B cell (primary cell): ENCODE results near the gene ZBTB12. TPM values are rescaled to one million over a fixed set of nuclear protein-coding genes. Genes with fewer than 3 reads are reported as not detected.

Source experiments
- ATAC-seq: fragments of 200-7000 bp; cut with Tn5 transposase; one replicate; pipeline ENCODE4 v1.10.0; 2021; ENCODE audit warnings: low read depth, mild to moderate bottlenecking, moderate number of reproducible peaks, moderate library complexity
- CTCF ChIA-PET: fragments of 350-600 bp; sonication (Branson Sonifier 250); formaldehyde crosslinking; loops from one replicate; lab custom pipeline; 2021; ENCODE audit warnings: antibody characterized with exemption, inconsistent platforms; lab: Charles Lee
- POLR2A ChIA-PET: fragments of 350-600 bp; sonication (Branson Sonifier 250); formaldehyde crosslinking; loops from one replicate; lab custom pipeline; 2021; ENCODE audit warnings: antibody characterized with exemption; lab: Charles Lee
- DNase-seq: peaks from one replicate; pipeline ENCODE4 v3.0.0; 2013
- H2AFZ ChIP-seq: 2 replicates; pipeline ENCODE4 v1.6.1; 2012; ENCODE audit warnings: mild to moderate bottlenecking, low read depth, low read length; ENCODE audit not compliant: insufficient read depth, poor library complexity, severe bottlenecking
- H3K27ac ChIP-seq, 2 donors: 1 replicate in 1 of 2; 2 replicates in 1 of 2; pipeline ENCODE4 v1.5.1; 2012 to 2013; ENCODE audit warnings: low read length in 2 of 2, mild to moderate bottlenecking in 2 of 2, moderate library complexity in 1 of 2
- H3K27me3 ChIP-seq, 4 experiments: fragments of 200-600 bp in 1 of 4; sonication (generic) in 1 of 4; replicated peaks in 1 of 4; 1 replicate in 2 of 4; 2 replicates in 2 of 4; pipeline versions ENCODE4 v1.6.1 to v1.7.0; 2013 to 2016; ENCODE audit warnings: low read length in 3 of 4, mild to moderate bottlenecking in 2 of 4, mixed read lengths in 1 of 4, moderate library complexity in 1 of 4; ENCODE audit not compliant: insufficient read depth in 4 of 4, control insufficient read depth in 3 of 4; ENCODE audit errors: control extremely low read depth in 1 of 4
- H3K36me3 ChIP-seq, 2 experiments: replicated peaks in 1 of 2; 1 replicate in 1 of 2; 2 replicates in 1 of 2; pipeline versions ENCODE4 v1.6.1 to v1.7.1; 2013; ENCODE audit warnings: low read length in 1 of 2; ENCODE audit not compliant: insufficient read depth in 2 of 2, control insufficient read depth in 1 of 2; ENCODE audit errors: control extremely low read depth in 1 of 2, extremely low read depth in 1 of 2
- H3K4me1 ChIP-seq, 2 donors: fragments of 200-600 bp in 1 of 2; sonication (generic) in 1 of 2; 1 replicate in 1 of 2; 2 replicates in 1 of 2; pipeline versions ENCODE4 v1.5.1 to v1.6.1; 2013 to 2017; ENCODE audit warnings: low read length in 2 of 2; ENCODE audit not compliant: control insufficient read depth in 2 of 2, insufficient read depth in 2 of 2
- H3K4me2 ChIP-seq: replicated peaks from 2 replicates; pipeline ENCODE3; 2012; ENCODE audit warnings: mild to moderate bottlenecking, low read depth, low read length; ENCODE audit not compliant: poor library complexity, severe bottlenecking
- H3K4me3 ChIP-seq, 5 experiments: fragments of 200-600 bp in 1 of 5; sonication (generic) in 1 of 5; 1 replicate in 3 of 5; 2 replicates in 2 of 5; pipeline versions ENCODE4 v1.5.1 to v1.7.0; 2011 to 2016; ENCODE audit warnings: low read length in 4 of 5, mild to moderate bottlenecking in 4 of 5, low read depth in 2 of 5, control low read depth in 1 of 5, moderate library complexity in 1 of 5; ENCODE audit not compliant: insufficient read depth in 1 of 5; ENCODE audit errors: control extremely low read depth in 1 of 5, extremely low read depth in 1 of 5
- H3K79me2 ChIP-seq: fragments of 200-600 bp; sonication (generic); one replicate; pipeline ENCODE4 v1.6.0; 2016; ENCODE audit warnings: low read length; ENCODE audit not compliant: control insufficient read depth, insufficient read depth
- H3K9ac ChIP-seq: fragments of 200-600 bp; sonication (generic); 2 replicates; pipeline ENCODE4 v1.6.1; 2017; ENCODE audit warnings: mild to moderate bottlenecking, low read length, moderate library complexity
- H3K9me3 ChIP-seq, 3 donors: one replicate each; pipeline versions ENCODE4 v1.6.1 to v1.7.1; 2013; ENCODE audit warnings: low read length in 2 of 3; ENCODE audit not compliant: control insufficient read depth in 2 of 3, insufficient read depth in 1 of 3; ENCODE audit errors: control extremely low read depth in 1 of 3
- H4K20me1 ChIP-seq: 2 replicates; pipeline ENCODE4 v1.6.0; 2012; ENCODE audit warnings: mild to moderate bottlenecking, low read length; ENCODE audit not compliant: insufficient read depth, control insufficient read depth, poor library complexity, severe bottlenecking
- H3K27ac Mint-ChIP-seq: one replicate; pipeline ENCODE4 v1.8.0; 2021; ENCODE audit warnings: mixed read lengths
- H3K27me3 Mint-ChIP-seq: one replicate; pipeline ENCODE4 v1.8.0; 2021; ENCODE audit warnings: mixed read lengths
- H3K4me1 Mint-ChIP-seq: one replicate; pipeline ENCODE4 v1.8.0; 2021; ENCODE audit warnings: mixed read lengths
- H3K4me3 Mint-ChIP-seq: one replicate; pipeline ENCODE4 v1.8.0; 2021; ENCODE audit warnings: mixed read lengths
- H3K9me3 Mint-ChIP-seq: one replicate; pipeline ENCODE4 v1.8.0; 2022; ENCODE audit warnings: mixed read lengths; ENCODE audit not compliant: insufficient read depth
- EZH2 ChIP-seq: IDR thresholded peaks from 2 replicates; pipeline ENCODE4 v1.6.1; 2012; ENCODE audit warnings: borderline replicate concordance, low read depth, mild to moderate bottlenecking, moderate library complexity, low read length; ENCODE audit not compliant: insufficient read depth, poor library complexity, severe bottlenecking
- WGBS: methylation state at CpG from one replicate; pipeline ENCODE4 v1.1.5; 2013; ENCODE audit warnings: missing lambda C conversion rate; ENCODE audit not compliant: insufficient coverage; 5-methylcytosine and 5-hydroxymethylcytosine counted together
- intact Hi-C: fragments of 100-400 bp; cut with micrococcal nuclease; formaldehyde crosslinking; loops from one replicate; pipeline ENCODE4 v1.10.0; 2022
- polyA plus RNA-seq: library from polyadenylated mRNA; depleted of rRNA; stranded (reverse); fragments of >200 nt; gene quantifications from 2 replicates; pipeline ENCODE4 v1.2.3, GENCODE V29; 2012
- total RNA-seq, 2 donors: library from RNA; stranded (reverse); fragments of 120-200 nt in 1 of 2; gene quantifications; 1 replicate in 1 of 2; 2 replicates in 1 of 2; pipeline versions ENCODE4 v1.2.3 to v1.2.4, GENCODE V29; 2013 to 2022
- TF ChIP-seq, protein P1 (sequence below): fragments of 200-600 bp; IDR thresholded peaks from one replicate; pipeline ENCODE4 v1.8.0; 2022; ENCODE audit warnings: antibody characterized with exemption, mild to moderate bottlenecking

The ZBTB12 gene
- total and polyA plus RNA-seq, 2 donors (not counting 1 experiment from before 2014, with no cell fraction given) = 1.4 to 8.9 TPM

DNA sequence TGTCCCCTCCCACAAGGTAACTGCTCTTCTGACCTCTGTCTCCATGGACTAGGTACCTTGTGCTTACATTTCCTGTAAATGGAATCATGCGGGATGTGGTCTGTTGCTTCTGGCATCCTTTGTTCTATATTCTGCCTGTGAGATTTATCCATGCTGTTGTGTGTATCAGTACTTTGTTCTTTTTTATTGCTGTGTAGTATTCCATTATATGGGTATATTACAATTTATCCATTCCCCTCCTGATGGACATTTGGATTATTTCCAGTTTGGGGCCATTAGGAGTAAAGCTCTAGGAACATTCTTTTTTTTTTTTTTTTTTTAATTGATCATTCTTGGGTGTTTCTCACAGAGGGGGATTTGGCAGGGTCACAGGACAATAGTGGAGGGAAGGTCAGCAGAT, 29.1 kb upstream of the ZBTB12 start:
- Mint-ChIP-seq H3K4me3 (no peak overlapping the region), H3K4me1 (no peaks in the 10 kb centered on the region), H3K9me3 (no peaks in the 10 kb centered on the region), H3K27ac (no peak overlapping the region), H3K27me3 (peaks cover 7% of the 10 kb centered on the region)
- H3K9me3 ChIP-seq = peaks cover 0 to 3% (median 0%) of the 10 kb centered on the region in 3 donors
- intact Hi-C loops = no loop called here
- no peak overlapping the region for H3K27ac ChIP-seq
- CTCF ChIA-PET = no interaction called here
- H2AFZ ChIP-seq = no peak overlapping the region
- H3K36me3 ChIP-seq = no peaks in the 10 kb centered on the region
- no peak for TF ChIP-seq EZH2
- TF ChIP-seq, protein P1, sequence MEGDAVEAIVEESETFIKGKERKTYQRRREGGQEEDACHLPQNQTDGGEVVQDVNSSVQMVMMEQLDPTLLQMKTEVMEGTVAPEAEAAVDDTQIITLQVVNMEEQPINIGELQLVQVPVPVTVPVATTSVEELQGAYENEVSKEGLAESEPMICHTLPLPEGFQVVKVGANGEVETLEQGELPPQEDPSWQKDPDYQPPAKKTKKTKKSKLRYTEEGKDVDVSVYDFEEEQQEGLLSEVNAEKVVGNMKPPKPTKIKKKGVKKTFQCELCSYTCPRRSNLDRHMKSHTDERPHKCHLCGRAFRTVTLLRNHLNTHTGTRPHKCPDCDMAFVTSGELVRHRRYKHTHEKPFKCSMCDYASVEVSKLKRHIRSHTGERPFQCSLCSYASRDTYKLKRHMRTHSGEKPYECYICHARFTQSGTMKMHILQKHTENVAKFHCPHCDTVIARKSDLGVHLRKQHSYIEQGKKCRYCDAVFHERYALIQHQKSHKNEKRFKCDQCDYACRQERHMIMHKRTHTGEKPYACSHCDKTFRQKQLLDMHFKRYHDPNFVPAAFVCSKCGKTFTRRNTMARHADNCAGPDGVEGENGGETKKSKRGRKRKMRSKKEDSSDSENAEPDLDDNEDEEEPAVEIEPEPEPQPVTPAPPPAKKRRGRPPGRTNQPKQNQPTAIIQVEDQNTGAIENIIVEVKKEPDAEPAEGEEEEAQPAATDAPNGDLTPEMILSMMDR = no peak
- H3K4me2 ChIP-seq = no peak overlapping the region
- ATAC-seq (no peak), DNase-seq (no peak)
- whole genome bisulfite sequencing = 100% methylated on average over 1 of the region's 1 CpG
- no peak overlapping the region for H3K9ac ChIP-seq
- no peaks in the 10 kb centered on the region for H3K4me1 ChIP-seq
- no peak overlapping the region for H3K4me3 ChIP-seq
- peaks cover 0 to 8% (median 0%) of the 10 kb centered on the region in 4 experiments for H3K27me3 ChIP-seq
- H4K20me1 ChIP-seq = no peaks in the 10 kb centered on the region
- no peaks in the 10 kb centered on the region for H3K79me2 ChIP-seq
- POLR2A ChIA-PET = no interaction called here

DNA sequence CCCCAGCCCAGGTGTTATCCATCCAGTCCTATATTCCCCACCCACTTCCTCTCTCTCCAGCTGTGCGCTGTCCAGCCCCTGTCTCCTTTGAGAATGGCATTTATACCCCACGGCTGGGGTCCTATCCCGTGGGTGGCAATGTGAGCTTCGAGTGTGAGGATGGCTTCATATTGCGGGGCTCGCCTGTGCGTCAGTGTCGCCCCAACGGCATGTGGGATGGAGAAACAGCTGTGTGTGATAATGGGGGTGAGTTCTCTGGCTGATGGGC, 26.7 kb upstream of the ZBTB12 start:
- no peaks in the 10 kb centered on the region for H4K20me1 ChIP-seq
- no peak overlapping the region for H3K9ac ChIP-seq
- H3K9me3 ChIP-seq = peaks cover 0 to 3% (median 0%) of the 10 kb centered on the region in 3 donors
- no peak overlapping the region for H2AFZ ChIP-seq
- H3K36me3 ChIP-seq = no peaks in the 10 kb centered on the region
- H3K79me2 ChIP-seq = no peaks in the 10 kb centered on the region
- DNase-seq (no peak), ATAC-seq (no peak)
- no peak for TF ChIP-seq EZH2
- TF ChIP-seq, protein P1 = no peak
- H3K4me1 ChIP-seq = no peaks in the 10 kb centered on the region
- Mint-ChIP-seq H3K4me3 (no peak overlapping the region), H3K27me3 (peaks cover 7% of the 10 kb centered on the region), H3K9me3 (no peaks in the 10 kb centered on the region), H3K27ac (no peak overlapping the region), H3K4me1 (no peaks in the 10 kb centered on the region)
- intact Hi-C loops = no loop called here
- WGBS = 96% methylated on average over 9 of the region's 9 CpGs
- no peak overlapping the region for H3K4me3 ChIP-seq
- ChIA-PET CTCF (no interaction called here), POLR2A (no interaction called here)
- no peak overlapping the region for H3K4me2 ChIP-seq
- H3K27ac ChIP-seq = no peak overlapping the region
- H3K27me3 ChIP-seq = peaks cover 0 to 8% (median 0%) of the 10 kb centered on the region in 4 experiments
